RWPE2 (cell line): Measurements from ENCODE around the gene RER1.
A peak's percentile ranks its signal among the peaks of the same experiment; 100 is the strongest.

Experiments used
- ATAC-seq: fragments of 200-7000 bp; cut with Tn5 transposase; 3 replicates; pipeline ENCODE4 v1.9.1; 2021; ENCODE audit warnings: low read depth
- DNase-seq: peaks from one replicate; pipeline ENCODE4 v3.0.0-alpha.2; 2020; ENCODE audit warnings: low spot score
- H3K27ac ChIP-seq: fragments of 450-650 bp; 2 replicates; pipeline ENCODE4 v1.5.1; 2017; ENCODE audit warnings: mild to moderate bottlenecking; ENCODE audit not compliant: poor library complexity, severe bottlenecking
- H3K27me3 ChIP-seq: fragments of 250-450 bp; sonication (Bioruptor Pico); 2 replicates; pipeline ENCODE4 v1.5.1; 2021; ENCODE audit warnings: mild to moderate bottlenecking, moderate library complexity; ENCODE audit not compliant: insufficient read depth, poor library complexity, severe bottlenecking
- H3K36me3 ChIP-seq: fragments of 250-450 bp; sonication (Bioruptor Pico); 2 replicates; pipeline ENCODE4 v1.5.1; 2020; ENCODE audit warnings: low read depth, mild to moderate bottlenecking, moderate library complexity
- H3K4me1 ChIP-seq: fragments of 250-450 bp; sonication (Bioruptor Pico); 2 replicates; pipeline ENCODE4 v1.5.1; 2021; ENCODE audit warnings: mild to moderate bottlenecking, moderate library complexity; ENCODE audit not compliant: insufficient read depth, poor library complexity, severe bottlenecking
- H3K4me3 ChIP-seq: fragments of 250-450 bp; sonication (Bioruptor Pico); 2 replicates; pipeline ENCODE4 v1.5.1; 2021; ENCODE audit warnings: mild to moderate bottlenecking, moderate library complexity; ENCODE audit not compliant: severe bottlenecking
- H3K9me3 ChIP-seq: fragments of 250-450 bp; sonication (Bioruptor Pico); 2 replicates; pipeline ENCODE4 v1.5.1; 2021; ENCODE audit warnings: mild to moderate bottlenecking, moderate library complexity; ENCODE audit not compliant: severe bottlenecking
- TF ChIP-seq, protein P1 (sequence below): fragments of 450-650 bp; IDR thresholded peaks from one replicate; pipeline ENCODE4 v1.5.1; 2017; ENCODE audit warnings: mild to moderate bottlenecking, moderate library complexity; ENCODE audit not compliant: poor library complexity, severe bottlenecking

RER1 gene

DNA sequence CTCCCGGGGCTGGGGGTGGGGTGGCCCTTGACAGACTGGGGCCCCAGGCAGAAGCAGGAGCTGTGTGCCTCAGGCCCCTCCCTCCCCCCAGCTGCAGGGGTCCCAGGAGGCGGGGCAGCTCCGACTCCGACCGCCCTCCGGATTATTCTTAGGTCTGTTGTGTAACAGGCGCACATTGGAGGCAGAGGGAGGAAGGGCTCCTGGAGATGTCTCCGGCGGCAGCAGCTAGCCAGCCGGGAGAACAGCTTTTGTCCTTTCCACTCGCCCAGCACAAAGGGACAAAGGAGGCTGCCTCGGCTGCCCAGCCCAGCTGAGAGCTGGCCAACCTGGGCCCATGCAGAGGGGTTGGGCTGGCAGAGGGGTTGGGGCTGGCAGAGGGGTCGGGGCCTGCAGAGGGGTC, 54.8 kb downstream of the RER1 start:
- TF ChIP-seq, protein P1, sequence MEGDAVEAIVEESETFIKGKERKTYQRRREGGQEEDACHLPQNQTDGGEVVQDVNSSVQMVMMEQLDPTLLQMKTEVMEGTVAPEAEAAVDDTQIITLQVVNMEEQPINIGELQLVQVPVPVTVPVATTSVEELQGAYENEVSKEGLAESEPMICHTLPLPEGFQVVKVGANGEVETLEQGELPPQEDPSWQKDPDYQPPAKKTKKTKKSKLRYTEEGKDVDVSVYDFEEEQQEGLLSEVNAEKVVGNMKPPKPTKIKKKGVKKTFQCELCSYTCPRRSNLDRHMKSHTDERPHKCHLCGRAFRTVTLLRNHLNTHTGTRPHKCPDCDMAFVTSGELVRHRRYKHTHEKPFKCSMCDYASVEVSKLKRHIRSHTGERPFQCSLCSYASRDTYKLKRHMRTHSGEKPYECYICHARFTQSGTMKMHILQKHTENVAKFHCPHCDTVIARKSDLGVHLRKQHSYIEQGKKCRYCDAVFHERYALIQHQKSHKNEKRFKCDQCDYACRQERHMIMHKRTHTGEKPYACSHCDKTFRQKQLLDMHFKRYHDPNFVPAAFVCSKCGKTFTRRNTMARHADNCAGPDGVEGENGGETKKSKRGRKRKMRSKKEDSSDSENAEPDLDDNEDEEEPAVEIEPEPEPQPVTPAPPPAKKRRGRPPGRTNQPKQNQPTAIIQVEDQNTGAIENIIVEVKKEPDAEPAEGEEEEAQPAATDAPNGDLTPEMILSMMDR: no peak
- no peaks in the 10 kb centered on the region for H3K9me3 ChIP-seq
- H3K4me1 ChIP-seq: peaks cover 12% of the 10 kb centered on the region
- H3K4me3 ChIP-seq: no peak overlapping the region
- no peaks in the 10 kb centered on the region for H3K27me3 ChIP-seq
- no peak for DNase-seq
- peak overlapping the region; percentile 31 for H3K27ac ChIP-seq
- no peak for ATAC-seq
- H3K36me3 ChIP-seq: peaks cover 4% of the 10 kb centered on the region; the same call in 1 of the 2 replicates

DNA sequence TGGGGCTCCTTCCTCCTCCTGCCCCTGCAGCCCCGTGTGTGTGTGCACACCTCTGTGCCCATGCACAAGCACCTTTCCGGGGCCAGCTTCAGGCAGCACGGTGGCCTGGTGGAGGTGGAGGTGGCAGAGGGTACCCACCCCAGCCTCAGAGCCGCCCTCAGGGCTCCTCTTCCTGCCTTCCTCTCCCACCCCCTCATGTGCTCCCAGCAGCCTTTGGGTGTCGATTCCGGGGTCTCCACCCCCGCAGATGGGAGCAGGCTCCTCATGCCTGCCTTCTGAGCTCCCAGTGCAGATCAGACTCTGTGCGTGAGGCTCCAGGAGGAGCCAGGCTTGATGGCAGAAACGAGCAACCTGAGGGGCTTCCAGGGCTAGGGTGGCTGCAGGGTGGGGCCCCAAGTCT, 55.2 kb downstream of the RER1 start:
- no peak for DNase-seq
- H3K27ac ChIP-seq: peak overlapping the region; percentile 31
- H3K4me3 ChIP-seq: no peak overlapping the region
- no peaks in the 10 kb centered on the region for H3K9me3 ChIP-seq
- H3K27me3 ChIP-seq: no peaks in the 10 kb centered on the region
- peaks cover 13% of the 10 kb centered on the region for H3K4me1 ChIP-seq
- TF ChIP-seq, protein P1: no peak
- peaks cover 4% of the 10 kb centered on the region; the same call in 1 of the 2 replicates for H3K36me3 ChIP-seq
- ATAC-seq: no peak

DNA sequence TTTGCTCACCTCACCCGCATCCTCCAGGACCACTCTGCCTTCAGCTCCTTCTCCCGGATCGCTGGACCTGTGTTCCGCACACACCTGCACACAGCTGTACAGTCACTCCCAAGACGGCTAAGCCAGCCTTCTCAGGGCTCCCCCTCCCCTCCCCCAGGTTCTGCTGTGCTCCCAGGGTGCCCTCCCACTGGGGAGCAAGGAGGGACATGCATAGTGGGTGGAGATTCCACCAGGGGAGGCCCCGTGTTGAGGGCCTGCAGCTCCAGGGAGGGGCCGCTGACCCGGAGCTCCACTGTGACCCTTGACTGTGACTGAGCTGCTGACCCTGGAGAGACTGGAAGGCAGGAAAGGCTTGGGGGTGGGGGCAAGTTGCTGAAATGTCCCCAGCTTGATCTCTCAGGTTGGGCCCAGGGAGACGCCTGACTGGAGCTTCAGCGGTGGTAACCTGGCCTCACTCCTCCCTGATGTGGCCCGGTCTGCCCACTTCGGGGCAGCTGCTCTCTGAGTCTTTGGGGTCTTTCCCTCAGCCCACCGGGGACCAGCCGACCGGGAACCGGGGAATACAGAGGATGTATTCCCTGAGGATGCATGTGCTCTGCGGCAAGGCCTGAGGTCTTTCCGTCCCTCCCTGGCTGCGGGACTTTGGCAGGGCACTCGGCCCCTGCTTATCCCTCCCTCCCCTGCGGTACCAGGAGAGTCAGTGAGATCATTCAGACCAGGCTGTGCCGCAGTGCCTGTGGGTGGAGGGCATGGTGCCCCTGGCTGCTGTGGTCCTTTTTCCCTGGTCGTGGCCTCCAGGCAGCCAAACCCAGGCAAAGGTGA, 55.8 kb downstream of the RER1 start:
- no peak for DNase-seq
- Histone ChIP-seq H3K4me1 (peaks cover 20% of the 10 kb centered on the region), H3K27ac (peak overlapping the region; percentile 31), H3K4me3 (no peak overlapping the region), H3K27me3 (no peaks in the 10 kb centered on the region), H3K9me3 (no peaks in the 10 kb centered on the region), H3K36me3 (no peaks in the 10 kb centered on the region)
- no peak for ATAC-seq
- TF ChIP-seq, protein P1: no peak

DNA sequence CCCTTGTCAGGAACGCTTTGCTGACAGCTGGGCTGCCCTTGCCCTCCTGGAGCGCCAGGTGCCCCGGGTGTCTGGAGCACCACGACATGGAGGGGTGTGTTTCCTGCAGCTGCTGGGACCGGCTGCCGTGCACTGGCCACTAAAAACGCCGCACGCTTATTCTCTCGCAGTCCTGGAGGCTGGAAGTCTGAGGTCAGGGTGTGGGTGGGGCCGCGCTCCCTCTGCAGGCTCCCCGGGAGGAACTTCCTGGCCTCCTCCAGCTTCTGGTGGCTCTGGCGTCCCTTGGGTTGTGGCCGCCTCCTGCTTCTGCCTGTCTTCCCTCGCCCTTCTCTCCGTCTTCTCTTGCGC, 56.4 kb downstream of the RER1 start:
- TF ChIP-seq, protein P1: no peak
- H3K4me3 ChIP-seq: no peak overlapping the region
- H3K4me1 ChIP-seq: peaks cover 25% of the 10 kb centered on the region
- DNase-seq (no peak), ATAC-seq (no peak)
- no peak overlapping the region for H3K27ac ChIP-seq
- H3K27me3 ChIP-seq: no peaks in the 10 kb centered on the region
- H3K9me3 ChIP-seq: no peaks in the 10 kb centered on the region
- no peaks in the 10 kb centered on the region for H3K36me3 ChIP-seq
